Right lung (tissue), 5 donors: ENCODE data around the gene CD209. TPM values are rescaled to one million over a fixed set of nuclear protein-coding genes. Genes with fewer than 3 reads are reported as not detected.

Source experiments
- DNase-seq, 2 donors: peaks; one replicate each; pipeline ENCODE4 v3.0.0-alpha.2; 2013
- polyA plus RNA-seq, 5 donors: library from polyadenylated mRNA; unstranded; fragments of 120-200 nt; gene quantifications; one replicate each; pipeline versions ENCODE4 v1.2.1 to v1.2.3, GENCODE V29; 2013; ENCODE audit warnings: inconsistent platforms in 1 of 5, low replicate concordance in 1 of 5; ENCODE audit not compliant: insufficient read length in 5 of 5, insufficient read depth in 1 of 5

The CD209 gene
- polyA plus RNA-seq, 5 donors: 2.1 to 3.3 (median 3.3) TPM

DNA sequence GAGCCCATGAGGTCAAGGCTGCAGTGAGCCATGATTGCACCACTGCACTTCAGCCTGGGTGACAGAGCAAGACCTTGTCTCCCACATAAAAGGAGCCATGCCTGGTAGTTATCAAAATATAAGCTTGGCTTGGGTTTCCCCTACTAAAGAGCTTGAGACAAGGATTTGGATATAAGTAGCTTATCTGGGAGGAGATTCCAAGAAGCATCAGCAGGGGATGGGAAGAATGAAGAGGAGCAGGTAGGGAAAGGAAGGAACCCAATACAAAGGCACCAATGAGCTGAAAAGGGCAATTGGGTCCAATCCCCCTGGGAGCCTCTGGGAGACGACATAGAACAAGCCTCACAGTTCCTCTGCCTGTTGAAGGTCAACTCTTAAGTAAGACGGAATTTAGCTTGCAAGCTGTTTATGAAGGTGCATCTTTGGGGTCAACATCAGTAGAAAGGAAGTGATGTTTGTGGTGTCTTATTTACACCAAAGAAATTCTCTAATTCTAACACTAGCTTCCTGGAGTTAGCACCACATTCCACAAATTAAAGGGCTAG, 8.1 kb downstream of the CD209 start:
- DNase-seq: no peak

DNA sequence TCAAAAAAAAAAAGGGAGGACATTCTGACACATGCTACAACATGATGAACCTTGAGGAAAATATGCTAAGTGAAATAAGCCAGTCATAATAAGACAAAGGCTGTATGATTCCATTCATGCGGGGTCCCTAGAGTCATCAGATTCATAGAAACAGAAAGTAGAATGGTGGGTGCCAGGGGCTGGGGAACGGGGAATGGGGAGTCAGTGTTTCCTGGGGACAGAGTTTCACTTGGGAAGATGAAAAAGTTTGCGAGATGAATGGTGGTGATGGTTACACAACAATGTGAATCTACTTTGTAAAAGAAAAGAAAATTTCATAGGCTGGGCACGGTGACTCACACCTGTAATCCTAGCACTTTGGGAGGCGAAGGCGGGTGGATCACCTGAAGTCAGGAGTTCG, 9.3 kb downstream of the CD209 start:
- DNase-seq: no peak

DNA sequence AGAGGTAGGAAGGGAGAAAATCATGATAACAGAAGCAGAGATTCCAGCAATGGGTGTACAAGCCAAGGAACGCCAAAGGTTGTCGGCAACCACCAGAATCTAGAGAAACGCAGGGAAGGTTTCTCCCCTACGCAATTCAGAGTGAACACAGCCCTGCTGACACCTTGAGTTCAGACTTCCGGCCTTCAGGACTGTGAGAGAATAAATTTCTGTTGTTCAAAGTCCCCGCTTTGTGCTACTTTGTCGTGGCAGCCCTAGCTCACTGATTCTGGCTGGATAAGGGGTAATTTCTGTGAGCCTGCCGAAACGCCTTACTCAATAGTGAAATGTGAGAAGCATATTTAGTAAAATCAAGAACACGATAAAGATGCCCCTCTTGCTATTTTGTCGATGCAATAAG, 10.1 kb downstream of the CD209 start:
- DNase-seq: no peak

DNA sequence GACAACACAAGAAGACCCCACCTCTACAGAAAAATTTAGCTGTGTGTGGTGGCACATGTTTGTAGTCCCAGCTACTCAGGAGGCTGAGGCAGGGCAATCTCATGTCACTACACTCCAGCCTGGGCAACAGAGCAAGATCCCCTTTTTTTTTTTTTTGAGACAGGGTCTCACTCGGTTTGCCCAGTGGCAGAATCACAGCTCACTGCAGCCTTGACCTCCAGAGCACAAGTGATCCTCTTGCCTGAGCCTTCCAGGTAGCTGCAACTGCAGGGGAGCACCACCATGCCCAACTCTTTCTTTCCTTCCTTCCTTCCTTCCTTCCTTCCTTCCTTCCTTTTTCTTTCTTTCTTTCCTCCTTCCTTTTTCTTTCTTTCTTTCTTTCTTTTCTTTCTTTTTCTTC, 11.2 kb downstream of the CD209 start:
- DNase-seq: no peak

DNA sequence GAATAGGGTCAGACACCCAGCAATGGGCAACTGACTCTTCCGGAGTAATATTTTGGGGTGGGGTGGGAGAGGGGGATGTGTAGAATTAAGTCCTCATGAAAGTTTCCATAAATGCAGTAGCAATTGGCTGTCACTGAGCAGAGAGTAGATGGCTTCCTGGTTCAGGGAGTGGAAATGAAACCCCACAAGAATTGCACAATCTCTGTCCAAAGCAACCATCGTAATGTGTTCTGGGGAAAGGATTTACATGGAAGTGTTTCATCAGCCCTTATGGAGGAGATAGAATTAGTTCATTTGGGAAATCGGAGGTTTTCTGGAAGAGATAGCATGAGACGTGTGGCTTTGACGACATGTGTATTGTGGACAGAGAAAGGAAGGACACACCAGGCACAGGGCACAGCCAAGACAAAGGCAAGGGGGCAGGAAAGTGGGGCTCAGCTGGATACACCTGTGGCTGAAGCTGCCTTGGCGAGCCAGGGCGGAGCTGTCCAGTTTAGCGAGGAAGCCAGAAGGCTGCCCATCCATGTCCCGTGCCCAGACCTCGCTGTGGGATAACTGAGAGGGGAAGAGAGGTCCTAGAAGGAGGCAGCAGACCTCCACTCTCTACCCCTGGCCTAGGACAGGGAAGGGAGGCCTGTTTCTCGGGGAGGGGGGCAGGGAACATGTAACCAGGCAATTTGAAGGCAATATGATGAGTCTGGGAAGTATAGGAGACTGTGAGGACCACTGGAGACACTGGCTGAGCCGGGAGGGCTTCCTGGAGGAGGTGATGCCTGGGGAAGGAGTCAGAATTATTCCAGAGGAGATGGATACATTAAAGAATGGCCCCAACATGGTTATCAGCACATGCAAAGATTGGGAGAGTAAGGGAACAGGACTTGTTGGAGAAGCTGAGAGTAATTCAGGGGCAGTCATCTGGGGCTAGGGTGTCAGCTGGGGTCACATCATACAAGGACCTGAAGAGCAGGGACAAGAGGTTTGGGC, 12.8 kb downstream of the CD209 start:
- peak in 1 of 2 donors; percentile 12 for DNase-seq

DNA sequence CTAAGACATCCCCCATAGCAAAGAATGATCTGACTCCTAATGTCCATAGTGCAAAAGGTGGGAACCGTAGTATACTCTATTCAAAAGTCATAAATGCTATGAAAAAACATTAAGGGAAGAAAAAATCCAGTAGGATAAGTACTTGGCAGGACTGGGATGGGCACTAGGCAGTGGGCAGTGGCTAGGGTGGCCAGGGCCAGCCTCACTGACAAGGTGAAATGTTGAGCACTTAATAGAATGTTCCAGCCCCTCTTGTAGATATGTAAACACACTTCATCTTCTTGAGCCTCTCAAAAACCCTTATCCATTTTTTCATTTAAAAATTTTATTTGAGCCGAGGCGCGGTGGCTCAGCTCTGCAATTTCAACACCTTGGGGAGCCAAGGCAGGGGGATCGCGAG, 14.0 kb downstream of the CD209 start:
- DNase-seq: no peak

DNA sequence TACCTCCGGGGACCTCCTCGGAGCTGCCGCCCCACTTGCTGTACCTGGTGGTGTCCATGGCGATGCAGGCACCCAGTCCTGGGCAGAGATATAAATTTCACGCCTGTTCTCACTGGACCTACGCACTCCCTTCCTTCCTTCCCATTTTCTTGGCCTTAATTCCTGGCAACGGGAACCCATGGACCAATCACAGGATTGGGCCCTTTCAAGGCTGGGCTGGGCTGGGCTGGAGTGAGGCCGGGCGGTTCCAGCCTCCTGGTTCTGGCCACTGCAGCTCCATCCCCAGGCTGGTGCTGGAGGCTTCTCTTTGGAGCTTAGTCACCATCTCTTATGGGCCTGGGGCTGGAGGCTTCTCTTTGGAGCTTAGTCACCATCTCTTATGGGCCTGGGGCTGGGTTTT, 15.3 kb downstream of the CD209 start, which contains the start of gene CLEC4G:
CLEC4G (minus strand) TSS at position 66 of the 400 bp plus-strand sequence; CDS start at position 58, 8 bp downstream.
- DNase-seq: no peak

DNA sequence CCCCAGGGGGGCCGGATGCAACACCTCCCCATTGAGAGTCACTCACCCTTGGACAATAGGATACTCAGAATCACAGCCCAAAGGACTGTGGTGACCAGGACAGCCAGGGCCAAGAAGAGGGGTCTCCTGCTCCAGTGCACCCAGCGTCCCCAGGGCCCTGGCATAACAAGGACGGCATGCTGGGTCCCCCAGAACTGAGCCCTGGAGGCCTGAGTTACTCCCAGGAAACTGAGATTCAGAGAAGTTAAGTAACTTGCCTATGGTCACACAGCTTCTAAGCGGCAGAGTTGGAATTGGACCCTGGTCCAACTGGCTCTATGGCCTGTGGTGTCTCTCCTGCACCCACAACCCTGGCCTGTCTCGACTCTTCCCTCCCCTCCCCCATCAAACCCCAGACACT, 15.7 kb downstream of the CD209 start:
- DNase-seq: no peak

DNA sequence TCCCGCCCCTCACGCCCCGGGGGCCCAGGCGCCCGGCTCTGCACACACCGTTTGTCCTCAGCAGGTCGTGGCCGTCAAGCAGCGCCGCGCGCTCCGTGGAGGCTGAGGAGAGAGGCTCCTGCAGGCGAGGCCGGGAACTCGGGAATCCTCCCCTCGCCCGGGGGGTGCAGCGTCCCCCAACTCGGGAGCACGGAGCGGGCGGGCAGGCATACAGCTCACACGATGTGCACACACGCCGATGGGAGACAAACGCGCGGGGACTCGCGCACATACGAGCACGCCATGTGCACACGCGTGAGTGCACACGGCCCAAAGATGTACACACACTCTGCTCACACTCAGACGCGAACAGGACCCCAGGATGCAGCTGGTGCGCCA, 16.1 kb downstream of the CD209 start:
- no peak for DNase-seq

DNA sequence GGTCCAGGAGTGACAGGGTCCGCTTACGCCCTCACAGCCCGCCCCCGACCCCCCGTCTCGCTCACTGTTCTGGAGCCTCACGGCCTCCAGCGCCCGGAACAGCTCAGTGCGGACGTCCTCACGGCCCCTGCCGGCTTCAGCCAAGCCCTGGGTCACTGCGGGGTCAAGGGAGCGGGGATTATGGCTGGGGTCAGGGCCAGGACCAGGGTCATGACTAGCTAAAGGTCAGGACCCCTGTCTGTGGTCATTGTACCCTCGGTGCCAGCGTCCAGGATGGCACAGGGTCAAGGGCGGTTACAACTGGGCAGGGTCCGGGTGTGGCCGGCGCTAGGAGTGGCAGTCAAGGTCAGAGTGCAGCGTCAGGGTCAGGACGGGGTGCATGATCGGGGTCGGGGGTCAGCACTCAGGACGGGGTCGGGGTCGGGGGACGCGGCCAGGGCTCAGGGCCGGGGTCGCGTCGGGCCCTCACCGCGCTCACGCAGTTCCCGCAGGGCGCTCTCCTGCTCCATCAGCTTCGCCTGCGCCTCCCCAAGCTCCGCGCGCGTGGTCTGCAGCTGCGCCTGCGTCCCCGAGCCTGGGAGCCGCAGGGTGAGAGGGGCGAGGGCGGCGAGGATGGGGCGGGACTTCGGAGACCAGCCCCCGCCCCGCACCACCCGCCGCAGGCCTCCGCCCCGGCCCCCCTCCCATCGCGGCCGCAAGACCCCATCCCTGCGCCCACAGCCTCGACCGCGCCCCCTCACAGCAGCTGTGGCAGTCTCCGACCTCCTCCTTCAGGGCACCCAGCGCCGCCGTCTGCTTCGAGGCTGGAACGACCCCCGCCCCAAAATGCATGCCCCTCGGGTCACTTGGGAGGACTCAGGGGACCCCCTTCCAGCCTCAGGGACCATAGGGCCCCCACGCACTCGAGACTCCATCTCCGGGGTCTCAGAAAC, 16.8 kb downstream of the CD209 start:
- no peak for DNase-seq

DNA sequence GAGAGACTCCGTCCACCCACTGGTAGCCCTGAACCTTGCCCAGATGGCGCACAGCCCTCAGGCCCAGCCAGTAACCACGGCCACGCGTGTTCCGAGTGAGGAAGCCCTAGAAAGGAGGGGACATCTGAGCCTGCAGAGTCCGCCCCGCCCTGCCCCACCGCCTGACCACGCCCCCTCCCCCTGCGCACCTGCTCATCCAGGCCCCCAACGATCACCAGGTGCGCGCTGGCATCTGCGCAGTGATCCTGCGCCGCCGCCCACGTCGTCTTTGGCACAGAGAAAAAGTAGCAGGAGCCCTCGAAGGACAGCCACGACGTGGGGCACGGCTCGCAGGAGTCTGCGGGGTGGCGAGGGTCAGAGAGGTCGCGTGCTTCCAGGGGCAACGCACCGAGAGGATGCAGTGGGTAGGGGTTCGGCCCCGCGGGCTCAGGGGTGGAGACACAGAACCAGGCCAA, 17.5 kb downstream of the CD209 start:
- no peak for DNase-seq

DNA sequence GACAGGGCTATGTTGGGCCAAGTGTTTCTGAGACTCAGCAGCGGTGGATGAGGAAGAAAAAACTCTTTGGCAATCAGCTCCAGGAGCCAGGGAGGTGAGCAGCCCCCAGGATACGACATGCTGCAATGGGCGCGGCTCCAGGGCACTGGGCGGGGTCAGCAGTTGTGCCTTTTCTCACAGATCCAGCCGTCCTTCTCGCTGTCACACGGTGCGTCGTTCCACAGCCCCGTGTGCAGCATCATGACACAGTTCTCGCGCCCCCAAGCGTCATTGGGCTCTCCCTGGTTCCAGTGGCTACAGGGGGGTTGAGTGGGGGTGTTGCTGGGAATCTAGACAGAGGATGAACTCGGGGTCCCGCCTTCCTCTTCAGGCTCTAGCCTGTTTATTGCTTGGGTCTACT, 18.1 kb downstream of the CD209 start:
- DNase-seq: no peak

DNA sequence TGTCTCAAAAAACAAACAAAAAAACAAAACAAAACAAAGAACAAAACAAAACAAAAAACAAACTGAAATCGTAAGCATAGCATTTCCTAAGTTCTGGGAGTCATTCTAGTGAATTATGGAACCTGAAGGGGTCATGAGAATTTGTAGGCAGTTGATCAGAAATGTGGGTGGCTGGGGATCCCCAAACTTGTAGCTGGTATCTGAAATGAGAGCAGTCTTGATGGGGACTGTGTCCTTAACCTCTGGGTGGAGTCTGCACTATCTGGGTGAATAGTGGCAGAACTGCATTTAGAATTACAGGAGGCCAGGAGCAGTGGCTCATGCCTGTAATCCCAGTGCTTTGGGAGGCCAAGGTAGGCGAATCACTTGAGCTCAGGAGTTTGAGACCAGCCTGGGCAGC, 21.5 kb downstream of the CD209 start:
- DNase-seq: no peak

DNA sequence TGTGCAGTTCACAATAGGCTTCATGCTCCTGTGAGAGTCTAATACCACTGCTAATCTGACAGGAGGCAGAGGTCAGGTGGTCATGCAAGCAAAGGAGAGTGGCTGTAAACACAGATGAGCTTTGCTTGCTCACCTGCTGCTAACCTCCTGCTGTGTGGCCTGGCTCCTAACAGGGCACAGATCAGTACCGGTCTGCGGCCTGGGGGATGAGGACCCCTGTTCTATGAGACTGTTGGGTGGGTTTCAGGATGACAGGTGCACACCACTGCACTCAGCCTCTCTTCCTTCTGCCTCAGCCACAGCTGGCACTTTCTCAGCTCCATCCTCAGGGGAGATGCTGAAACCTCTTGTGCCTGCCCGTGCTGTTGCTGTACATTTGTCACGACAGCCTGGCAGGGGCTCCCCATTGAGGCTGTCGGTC, 25.1 kb downstream of the CD209 start:
- no peak for DNase-seq

DNA sequence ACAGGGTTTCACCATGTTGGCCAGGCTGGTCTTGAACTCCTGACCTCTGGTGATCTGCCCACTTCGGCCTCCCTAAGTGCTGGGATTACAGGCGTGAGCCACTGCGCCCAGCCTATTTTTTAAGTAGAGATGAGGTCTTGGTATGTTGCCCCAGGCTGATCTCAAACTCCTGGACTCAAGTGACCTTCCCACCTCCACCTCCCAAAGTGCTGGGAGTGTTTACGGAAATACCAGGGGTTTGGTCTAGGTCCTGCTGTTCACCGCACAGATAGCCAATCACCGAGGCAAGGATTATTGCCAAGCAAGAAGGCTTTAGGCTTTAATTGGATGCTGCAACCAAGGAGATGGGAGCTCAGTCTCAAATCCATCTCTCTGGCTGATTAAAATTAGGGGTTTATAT, 27.0 kb downstream of the CD209 start:
- no peak for DNase-seq

DNA sequence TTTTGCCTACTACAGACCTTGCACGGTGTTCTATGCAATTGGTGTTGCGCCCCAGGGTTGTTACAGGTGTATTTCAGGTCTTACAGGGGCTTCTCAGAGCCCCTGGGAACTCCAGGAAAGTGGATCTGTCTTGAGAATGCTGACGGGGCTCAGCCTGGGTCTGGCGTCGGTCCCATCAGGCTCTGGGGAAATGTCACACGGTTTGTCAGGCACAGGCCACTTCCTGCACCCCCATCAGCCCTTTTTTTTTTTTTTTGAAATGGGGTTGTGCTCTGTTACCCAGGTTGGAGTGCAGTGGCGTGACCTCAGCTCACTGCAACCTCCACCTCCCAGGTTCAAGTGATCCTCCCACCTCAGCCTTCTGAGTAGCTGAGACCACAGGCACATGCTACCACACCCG, 28.7 kb downstream of the CD209 start:
- no peak for DNase-seq

DNA sequence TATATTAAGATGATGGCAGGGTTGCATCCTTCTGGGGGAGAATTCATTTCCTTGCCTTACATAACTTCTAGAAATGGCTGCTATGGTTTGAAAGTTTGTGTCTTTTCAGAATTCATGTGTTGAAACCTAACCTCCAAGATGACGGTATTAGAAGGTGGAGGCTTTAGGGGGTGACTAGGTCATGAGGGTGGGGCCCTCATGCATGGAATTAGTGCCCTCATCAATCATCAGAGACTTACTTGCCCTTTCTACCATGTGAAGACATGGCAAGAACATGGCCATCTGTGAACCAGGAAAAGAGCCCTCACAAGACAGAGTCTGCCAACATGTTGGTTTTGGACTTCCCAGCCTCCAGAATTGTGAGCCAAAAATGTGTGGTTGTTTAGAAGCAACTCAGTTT, 30.6 kb downstream of the CD209 start:
- no peak for DNase-seq

DNA sequence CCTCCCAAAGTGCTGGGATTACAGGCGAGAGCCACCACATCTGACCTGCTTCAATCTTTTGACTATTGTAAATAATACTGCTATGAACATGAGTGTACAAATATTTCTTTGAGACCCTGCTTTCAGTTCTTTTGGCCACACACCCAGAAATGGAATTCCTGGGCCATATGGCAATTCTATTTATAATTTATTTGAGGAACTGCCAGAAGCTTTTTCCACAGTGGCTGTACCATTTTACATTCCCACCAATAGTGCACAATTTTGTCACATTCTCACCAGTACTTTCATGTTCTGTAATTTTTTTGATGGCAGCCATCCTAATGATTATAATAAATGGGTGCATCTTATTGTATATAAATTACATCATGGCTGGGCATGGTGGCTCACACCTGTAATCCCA, 31.7 kb downstream of the CD209 start:
- no peak for DNase-seq

DNA sequence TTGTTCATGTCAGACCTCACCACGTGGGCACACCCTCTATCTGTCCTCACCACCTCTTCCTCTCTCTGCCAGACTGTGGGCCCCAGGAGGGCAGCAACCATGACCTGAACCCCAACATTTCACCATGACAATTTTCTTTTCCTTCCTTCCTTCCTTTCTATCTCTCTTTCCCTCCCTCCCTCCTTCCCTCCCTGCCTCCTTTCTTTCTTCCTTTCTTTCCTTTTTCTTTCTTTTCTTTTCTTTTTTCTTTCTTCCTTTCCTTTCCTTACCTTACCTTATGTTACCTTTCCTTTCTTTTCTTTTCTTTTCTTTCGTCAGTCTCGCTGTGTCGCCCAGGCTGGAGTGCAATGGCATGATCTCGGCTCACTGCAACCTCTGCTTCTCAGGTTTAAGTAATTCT, 36.7 kb downstream of the CD209 start:
- no peak for DNase-seq

DNA sequence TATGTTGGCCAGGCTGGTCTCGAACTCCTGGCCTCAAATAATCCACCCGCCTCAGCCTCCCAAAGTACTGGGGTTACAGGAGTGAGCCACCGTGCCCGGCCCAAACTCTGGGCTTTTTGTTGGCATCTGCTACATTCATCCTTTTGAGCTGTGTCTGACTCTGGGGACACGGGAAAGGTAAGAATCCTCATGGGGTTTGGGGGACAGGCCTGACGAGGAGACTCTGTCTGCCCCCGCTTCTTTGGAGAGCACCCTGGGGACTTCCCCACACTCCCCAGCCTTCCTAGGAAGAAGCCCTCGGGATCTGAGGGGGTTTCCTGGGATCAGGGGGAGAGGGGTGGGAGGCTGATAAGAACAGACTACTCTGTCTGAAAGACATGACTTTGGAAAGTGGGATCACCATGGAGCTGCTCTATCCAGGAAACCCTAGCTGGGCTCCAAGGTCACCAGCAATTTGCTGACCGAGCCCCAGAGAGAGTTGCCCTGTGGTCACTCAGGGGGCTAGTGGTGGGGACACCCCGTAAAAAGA, 37.3 kb downstream of the CD209 start:
- DNase-seq: no peak

DNA sequence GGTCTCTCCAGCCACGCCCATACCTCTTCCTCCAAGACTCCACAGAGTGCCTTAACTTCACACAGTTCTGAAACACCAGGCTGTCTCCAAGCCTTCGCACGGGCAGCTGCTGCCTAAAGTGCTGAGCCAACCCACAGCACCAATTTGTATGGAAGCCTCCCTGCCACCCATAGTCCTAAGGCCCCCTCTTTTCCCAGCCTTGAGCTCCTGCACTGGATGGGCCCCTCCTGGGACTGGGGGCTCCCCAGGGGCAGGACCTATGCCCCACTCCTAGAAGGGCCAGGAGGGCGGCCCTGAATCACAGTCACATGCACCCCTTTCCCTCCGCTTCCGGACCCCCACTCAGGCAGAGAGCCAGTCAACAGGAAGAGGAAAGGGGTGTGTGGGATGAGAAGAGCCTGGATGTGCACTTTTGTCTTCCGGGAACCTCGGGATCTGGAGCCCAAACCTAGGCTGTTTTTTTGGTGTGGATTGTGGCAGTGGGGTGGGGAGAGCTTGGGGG, 40.3 kb downstream of the CD209 start:
- DNase-seq: no peak
